IPS DF 6.9 (cell line): ENCODE measurements around the gene MYT1.
A peak's percentile ranks its signal among the peaks of the same experiment; 100 is the strongest.
"Not testable (repeated sequence)": the region's sequence is repeated elsewhere in the genome, so short reads cannot be mapped to it uniquely, and the experiment has no call there.

Experiments used
- DNase-seq: peaks from one replicate; pipeline ENCODE4 v3.0.0-alpha.2; 2013; ENCODE audit warnings: low read depth, low spot score
- H3K27ac ChIP-seq: one replicate; pipeline ENCODE4 v1.5.1; 2013; ENCODE audit warnings: low read length, control low read depth
- H3K27me3 ChIP-seq: 2 replicates; pipeline ENCODE4 v1.6.1; 2013; ENCODE audit warnings: mild to moderate bottlenecking, low read length; ENCODE audit not compliant: control insufficient read depth, insufficient read depth
- H3K36me3 ChIP-seq: 2 replicates; pipeline ENCODE4 v1.6.1; 2013; ENCODE audit warnings: low read length; ENCODE audit not compliant: control insufficient read depth, insufficient read depth
- H3K4me1 ChIP-seq: 2 replicates; pipeline ENCODE4 v1.6.1; 2013; ENCODE audit warnings: low read length; ENCODE audit not compliant: control insufficient read depth, insufficient read depth
- H3K4me3 ChIP-seq: 2 replicates; pipeline ENCODE4 v1.5.1; 2013; ENCODE audit warnings: mild to moderate bottlenecking, low read length
- H3K9me3 ChIP-seq: 2 replicates; pipeline ENCODE4 v1.6.1; 2013; ENCODE audit warnings: low read length, inconsistent platforms; ENCODE audit not compliant: control insufficient read depth, insufficient read depth
- WGBS: extraction: QIAGEN DNeasy Blood & Tissue Kit; methylation state at CpG from one replicate; pipeline ENCODE4 v1.1.7; 2013; ENCODE audit warnings: mixed read lengths, missing lambda C conversion rate; ENCODE audit not compliant: insufficient read length, insufficient coverage; 5-methylcytosine and 5-hydroxymethylcytosine counted together

MYT1 gene

DNA sequence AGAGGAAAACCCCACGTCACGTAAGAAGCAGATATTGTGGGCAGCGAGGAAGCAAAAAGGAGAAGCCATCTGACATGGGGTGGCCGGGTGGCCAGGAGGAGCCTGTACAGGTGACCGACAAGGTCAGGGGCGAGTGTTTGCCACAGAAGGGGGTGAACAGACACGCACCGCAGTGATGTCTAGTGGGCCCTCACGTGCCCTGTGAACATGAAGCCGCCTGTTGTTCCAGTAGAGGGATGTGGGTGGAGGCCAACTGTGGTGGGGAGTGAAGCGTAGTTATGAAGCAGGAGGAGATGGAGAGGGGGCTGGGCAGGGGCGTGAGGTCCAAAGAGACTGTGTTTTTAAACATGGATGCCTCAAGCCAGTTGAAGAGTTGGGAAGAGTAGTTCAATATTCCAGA is 20.5 kb downstream of the MYT1 start:
- DNase-seq: no peak
- no CpG with 5 or more reads among the region's 12 CpGs for WGBS
- Histone ChIP-seq H3K27me3 (no peaks in the 10 kb centered on the region), H3K27ac (no peak overlapping the region), H3K36me3 (no peaks in the 10 kb centered on the region), H3K9me3 (no peaks in the 10 kb centered on the region), H3K4me3 (no peak overlapping the region), H3K4me1 (peaks cover 9% of the 10 kb centered on the region)

DNA sequence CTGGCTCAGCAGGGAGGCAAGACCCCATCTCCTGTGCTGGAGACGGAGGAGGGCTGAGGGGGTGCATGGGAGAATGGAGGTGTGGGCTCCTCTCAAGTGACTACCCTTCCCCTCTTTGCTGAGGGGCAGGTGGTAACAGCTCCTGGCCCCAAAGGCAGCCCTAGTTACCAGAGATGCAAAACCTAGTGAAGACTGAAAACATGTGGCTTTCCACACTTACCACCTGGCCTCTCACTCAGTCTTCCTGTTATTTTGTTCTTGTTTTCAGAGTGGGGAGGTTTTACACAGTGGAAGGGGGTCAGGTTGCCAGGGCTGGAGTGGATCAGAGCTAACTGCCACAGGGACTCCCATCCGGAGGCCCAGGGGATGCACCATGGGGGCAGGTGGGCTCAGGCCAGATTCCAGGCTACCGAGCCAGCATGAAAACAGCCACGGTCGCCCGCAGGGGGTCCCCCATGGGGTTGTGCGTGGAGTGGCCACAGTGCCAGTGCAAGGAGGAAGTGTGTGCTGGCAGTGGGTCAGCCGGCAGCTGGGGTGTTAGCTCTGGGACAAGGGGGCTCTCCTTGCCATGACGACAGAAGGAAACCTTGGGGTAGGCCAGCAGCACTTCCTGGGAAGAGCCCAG is 21.1 kb downstream of the MYT1 start:
- no CpG with 5 or more reads among the region's 9 CpGs for WGBS
- Histone ChIP-seq H3K36me3 (no peaks in the 10 kb centered on the region), H3K4me1 (peaks cover 11% of the 10 kb centered on the region), H3K27me3 (no peaks in the 10 kb centered on the region), H3K4me3 (no peak overlapping the region), H3K9me3 (no peaks in the 10 kb centered on the region), H3K27ac (no peak overlapping the region)
- no peak for DNase-seq

DNA sequence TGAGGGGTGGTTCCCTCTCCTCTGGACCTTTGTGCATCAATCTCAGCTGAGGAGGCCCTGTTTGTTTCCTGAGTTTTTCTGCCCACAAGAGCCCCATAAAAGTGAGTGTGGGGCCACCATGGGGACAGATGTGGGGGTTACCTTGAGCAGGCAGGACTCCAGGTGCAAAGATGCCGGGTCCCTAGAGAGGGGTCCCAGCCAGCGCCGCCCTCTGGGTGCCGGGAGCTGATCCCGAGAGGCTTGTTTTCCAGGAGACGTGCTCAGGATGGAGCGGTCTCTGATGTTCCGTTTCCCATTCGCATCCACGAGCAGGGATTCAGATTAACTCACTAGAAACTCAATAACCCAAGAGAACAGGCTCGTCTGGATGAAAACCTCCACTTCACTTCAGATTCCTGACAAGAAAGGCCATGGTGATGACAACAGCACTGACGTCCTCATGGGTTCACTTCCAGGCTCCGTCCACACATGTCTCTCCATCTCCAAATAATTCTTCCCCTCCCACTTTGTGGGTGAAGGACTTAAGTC is 21.9 kb downstream of the MYT1 start:
- no peak overlapping the region for H3K27ac ChIP-seq
- H3K9me3 ChIP-seq: no peaks in the 10 kb centered on the region
- no CpG with 5 or more reads among the region's 13 CpGs for WGBS
- H3K36me3 ChIP-seq: no peaks in the 10 kb centered on the region
- no peak overlapping the region for H3K4me3 ChIP-seq
- no peak for DNase-seq
- H3K4me1 ChIP-seq: peaks cover 13% of the 10 kb centered on the region
- no peaks in the 10 kb centered on the region for H3K27me3 ChIP-seq

DNA sequence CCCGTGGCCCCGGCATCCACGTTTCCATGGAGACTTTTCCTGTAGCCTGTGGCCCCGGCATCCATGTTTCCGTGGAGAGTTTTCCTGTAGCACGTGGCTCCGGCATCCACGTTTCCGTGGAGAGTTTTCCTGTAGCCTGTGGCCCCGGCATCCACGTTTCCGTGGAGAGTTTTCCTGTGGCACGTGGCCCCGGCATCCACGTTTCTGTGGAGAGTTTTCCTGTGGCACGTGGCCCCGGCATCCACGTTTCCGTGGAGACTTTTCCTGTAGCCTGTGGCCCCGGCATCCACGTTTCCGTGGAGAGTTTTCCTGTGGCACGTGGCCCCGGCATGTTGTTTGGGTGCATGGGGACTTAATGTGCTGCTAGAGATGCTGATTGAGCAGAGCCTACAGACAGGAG is 23.0 kb downstream of the MYT1 start:
- not testable (repeated sequence) for H3K27ac ChIP-seq, H3K27me3 ChIP-seq, H3K9me3 ChIP-seq, H3K4me3 ChIP-seq, DNase-seq, H3K36me3 ChIP-seq
- WGBS: no CpG with 5 or more reads among the region's 24 CpGs
- peaks cover 15% of the 10 kb centered on the region for H3K4me1 ChIP-seq

DNA sequence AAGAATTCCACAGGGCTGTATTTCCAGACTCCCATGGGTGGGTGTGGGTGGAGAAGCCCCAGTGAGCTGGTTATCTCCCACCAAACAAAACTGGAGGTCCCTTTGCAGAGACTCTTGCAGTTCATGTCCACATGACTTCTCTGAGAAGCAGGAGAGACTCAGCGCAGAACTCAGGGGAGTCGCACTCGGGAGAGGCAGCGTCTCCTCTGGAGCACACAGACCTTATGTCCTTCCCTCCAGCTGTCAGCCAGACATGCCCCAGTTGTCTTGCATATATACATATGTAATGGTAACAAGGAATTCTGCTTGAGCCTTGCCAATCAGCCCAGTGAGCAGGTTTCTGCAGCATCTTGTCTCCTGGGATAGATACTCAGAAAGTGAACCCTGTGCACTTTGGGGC is 23.8 kb downstream of the MYT1 start:
- no peaks in the 10 kb centered on the region for H3K36me3 ChIP-seq
- DNase-seq: no peak
- peaks cover 15% of the 10 kb centered on the region for H3K4me1 ChIP-seq
- H3K4me3 ChIP-seq: no peak overlapping the region
- H3K9me3 ChIP-seq: no peaks in the 10 kb centered on the region
- no peaks in the 10 kb centered on the region for H3K27me3 ChIP-seq
- no peak overlapping the region for H3K27ac ChIP-seq
- WGBS: no CpG with 5 or more reads among the region's 4 CpGs

DNA sequence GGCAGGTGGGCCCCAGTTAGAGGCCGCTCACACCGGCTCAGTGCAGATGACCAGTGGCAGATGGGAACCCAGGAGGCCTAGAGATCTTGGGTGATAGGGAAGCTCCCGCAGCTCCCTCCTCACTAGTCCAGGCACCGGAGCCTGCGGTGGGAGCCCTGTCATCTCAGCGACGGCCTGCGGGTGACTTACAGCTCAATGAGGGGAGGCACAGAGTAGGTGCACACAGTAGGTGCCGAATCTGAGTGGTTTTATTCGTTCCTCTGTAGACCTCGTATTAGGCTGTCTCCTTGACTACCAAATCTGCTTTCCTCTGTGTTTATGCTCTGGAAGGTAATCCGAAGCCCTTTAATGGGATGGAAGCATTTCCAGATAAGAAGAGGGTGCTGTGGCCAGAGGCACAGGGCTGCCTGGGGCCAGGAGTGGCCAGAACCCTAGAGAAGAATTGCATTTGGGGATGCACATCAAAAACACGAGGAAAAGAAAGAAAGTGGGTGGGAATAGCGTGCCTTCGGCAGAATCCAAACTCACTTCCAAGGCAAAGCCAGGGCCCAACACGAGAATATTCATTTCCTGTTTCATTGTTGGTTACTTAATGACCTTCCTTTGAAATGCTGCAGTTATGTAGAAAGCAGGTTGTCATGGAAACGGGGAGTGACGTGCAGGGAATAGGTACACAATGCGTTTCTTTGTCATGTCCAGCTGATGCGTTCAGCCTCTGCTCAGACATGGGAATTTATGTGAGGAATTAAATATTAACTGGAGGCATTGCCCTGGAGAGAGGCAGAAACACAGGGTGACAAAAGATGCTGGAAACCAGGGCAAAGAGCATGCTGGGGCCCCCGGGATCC is 24.7 kb downstream of the MYT1 start:
- no peaks in the 10 kb centered on the region for H3K27me3 ChIP-seq

DNA sequence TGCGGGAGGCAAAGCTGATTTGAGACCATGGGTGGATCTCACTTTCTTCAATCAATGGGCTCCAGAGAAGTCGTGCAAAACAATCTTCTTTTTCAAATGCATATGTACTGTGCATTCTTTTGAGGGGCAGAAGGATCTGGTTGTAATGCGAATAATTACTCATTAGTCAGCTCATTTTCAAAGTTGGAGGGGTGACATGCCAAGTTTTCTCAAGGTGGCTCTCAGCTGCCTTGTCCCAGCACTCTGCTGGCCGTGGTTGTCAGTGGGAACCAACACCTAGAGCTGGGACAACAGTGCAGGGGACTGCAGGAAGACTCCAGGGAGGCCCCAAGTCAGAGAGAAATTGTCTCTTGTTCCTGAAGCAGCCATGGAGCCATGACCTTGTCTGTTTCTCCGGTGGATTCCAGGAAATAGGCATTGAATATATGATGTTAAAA is 25.3 kb downstream of the MYT1 start:
- no CpG with 5 or more reads among the region's 5 CpGs for WGBS
- no peak overlapping the region for H3K4me3 ChIP-seq

More for the DNA sequence above, 24.7 kb downstream of the MYT1 start:
- Histone ChIP-seq H3K4me3 (no peak overlapping the region), H3K9me3 (no peaks in the 10 kb centered on the region), H3K27ac (no peak overlapping the region), H3K36me3 (no peaks in the 10 kb centered on the region), H3K4me1 (peaks cover 15% of the 10 kb centered on the region)
- no CpG with 5 or more reads among the region's 21 CpGs for WGBS
- DNase-seq: peak; percentile 64

DNA sequence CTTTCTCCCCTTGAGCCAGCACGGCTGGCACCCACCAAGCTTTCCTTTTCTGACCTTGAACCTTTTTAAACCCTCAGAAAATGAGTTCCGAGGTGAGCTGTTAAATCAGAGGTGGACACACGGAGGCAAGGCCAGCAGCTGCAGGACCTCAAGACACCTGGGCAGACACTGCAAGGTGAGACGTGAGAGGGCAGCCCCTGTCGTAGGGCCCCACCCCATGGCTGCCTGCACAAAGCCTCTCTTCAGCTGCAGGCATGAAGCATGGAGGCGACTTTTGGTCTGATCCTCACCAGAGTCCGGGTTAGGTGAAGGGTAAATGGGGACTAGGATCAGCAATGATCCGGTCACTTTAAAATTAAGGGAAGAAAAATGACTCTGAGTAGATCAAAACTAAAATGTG is 25.7 kb downstream of the MYT1 start:
- Histone ChIP-seq H3K36me3 (no peaks in the 10 kb centered on the region), H3K4me3 (no peak overlapping the region), H3K27ac (no peak overlapping the region), H3K9me3 (no peaks in the 10 kb centered on the region), H3K27me3 (no peaks in the 10 kb centered on the region), H3K4me1 (peaks cover 15% of the 10 kb centered on the region)
- no CpG with 5 or more reads among the region's 8 CpGs for WGBS
- no peak for DNase-seq

More for the DNA sequence above, 25.3 kb downstream of the MYT1 start:
- no peaks in the 10 kb centered on the region for H3K27me3 ChIP-seq
- H3K4me1 ChIP-seq: peaks cover 15% of the 10 kb centered on the region
- no peak overlapping the region for H3K27ac ChIP-seq
- DNase-seq: no peak
- no peaks in the 10 kb centered on the region for H3K9me3 ChIP-seq
- H3K36me3 ChIP-seq: no peaks in the 10 kb centered on the region

DNA sequence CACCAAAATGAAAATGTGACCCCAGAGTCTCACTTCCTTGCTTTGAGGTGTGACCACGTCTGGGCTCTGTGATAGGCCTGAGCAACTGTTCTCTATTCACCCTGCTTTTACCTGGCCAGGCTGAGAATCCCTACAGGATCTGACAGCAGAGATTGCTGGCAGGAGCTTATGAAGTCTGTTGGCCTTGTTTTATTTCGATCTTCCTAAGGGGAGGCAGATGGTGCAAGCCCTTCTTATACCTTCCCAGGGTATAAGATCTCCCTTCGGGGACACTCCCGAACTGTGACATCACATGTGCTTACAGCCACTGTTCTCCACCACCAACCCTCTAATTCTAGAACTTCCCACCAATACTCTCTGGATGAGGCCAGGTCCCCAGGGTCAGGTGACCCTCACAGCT is 26.8 kb downstream of the MYT1 start:
- Histone ChIP-seq H3K9me3 (no peaks in the 10 kb centered on the region), H3K36me3 (no peaks in the 10 kb centered on the region), H3K27ac (no peak overlapping the region), H3K4me1 (peaks cover 15% of the 10 kb centered on the region), H3K27me3 (no peaks in the 10 kb centered on the region), H3K4me3 (no peak overlapping the region)
- no CpG with 5 or more reads among the region's 4 CpGs for WGBS
- no peak for DNase-seq

DNA sequence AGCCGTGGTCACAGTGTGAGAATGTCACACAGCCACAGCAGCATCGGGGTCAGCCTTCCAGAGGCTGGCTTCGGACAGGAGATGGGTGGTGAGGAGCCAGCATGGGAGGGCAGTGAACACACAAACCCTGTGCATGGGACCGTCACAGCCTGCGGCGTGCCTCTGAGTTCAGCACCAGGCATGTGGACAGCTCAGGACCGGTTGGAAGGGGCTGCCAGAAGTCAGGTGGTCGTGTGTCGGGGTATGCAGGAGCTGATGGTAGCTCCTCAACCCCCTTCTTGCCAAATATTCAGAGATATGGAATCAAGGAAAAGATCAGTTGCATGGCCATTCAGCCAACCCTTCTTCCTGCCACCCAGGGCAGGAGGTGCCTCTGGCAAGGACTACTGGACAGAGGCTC is 28.2 kb downstream of the MYT1 start:
- Histone ChIP-seq H3K36me3 (no peaks in the 10 kb centered on the region), H3K4me3 (no peak overlapping the region), H3K27me3 (no peaks in the 10 kb centered on the region), H3K9me3 (no peaks in the 10 kb centered on the region), H3K4me1 (peaks cover 15% of the 10 kb centered on the region), H3K27ac (no peak overlapping the region)
- DNase-seq: no peak
- no CpG with 5 or more reads among the region's 9 CpGs for WGBS
